Stimulated activated CD8-positive, alpha-beta memory T cell treated with anti-CD3 and anti-CD28 coated beads, Interleukin-15, amount 100 ng/mL, for 1 hour (primary cell): Measurements from ENCODE around the gene PSMD1.

Source experiments
- DNase-seq: peaks from one replicate; pipeline ENCODE4 v3.0.0-alpha.2; 2020; ENCODE audit warnings: low read depth

The PSMD1 gene

DNA sequence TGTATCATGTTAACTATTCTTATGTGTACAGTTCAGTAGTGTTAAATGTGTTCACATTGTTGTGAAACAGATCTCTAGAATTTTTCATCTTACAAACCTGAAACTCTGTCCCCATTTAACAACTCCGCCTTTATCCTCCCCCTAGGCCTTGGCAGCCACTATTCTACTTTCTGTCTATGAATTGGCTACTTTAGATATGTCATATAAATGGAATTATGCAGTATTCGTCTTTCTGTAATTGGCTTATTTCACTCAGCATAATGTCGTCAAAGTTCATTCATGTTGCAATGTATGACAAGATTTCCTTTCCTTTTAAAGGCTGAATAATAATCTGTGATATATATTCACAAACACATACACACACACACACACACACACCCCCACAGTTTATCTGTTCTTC lies 154.1 kb downstream of the PSMD1 start:
- DNase-seq, result no peak

DNA sequence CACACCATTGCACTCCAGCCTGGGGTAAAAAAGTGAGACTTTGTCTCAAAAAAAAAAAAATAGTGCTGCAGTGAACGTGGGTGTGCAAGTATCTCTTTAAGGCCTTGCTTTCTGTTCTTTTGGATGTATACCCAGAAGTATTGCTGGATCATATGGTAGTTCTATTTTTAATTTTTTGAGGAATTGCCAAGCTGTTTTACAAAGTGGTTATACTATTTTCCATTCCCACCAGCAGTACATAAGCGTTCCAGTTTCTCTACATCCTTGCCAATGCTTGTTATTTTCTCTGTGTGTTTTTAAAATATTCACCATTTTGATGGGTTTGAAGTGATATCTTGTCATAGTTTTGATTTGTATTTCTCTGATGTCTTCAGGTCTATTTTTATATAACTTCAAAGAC lies 154.8 kb downstream of the PSMD1 start:
- DNase-seq, result no peak

DNA sequence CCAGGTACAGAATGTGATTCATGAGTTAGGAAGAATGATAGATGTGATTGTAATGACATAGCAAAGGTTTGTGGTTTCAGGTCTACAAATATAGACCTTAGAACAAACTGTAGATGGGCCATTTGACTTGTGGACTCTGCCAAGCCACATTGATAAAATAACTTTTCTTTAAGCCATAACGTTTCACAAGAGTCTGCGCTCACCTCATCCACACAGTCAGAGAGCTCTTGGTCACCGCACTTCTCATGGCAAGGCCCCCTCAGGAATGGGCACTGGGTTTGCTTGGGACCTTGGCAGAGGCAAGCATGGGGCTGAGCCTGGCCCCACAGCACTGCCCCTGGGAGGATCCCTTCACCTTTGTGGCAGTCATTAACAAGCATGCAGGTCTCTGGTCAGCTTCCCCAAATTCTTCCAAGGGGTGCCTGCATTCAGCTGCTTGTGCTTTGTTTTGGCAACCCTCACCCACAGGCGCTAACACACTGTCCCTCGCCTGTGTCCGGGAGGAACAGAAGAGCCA lies 155.7 kb downstream of the PSMD1 start:
- no peak for DNase-seq

DNA sequence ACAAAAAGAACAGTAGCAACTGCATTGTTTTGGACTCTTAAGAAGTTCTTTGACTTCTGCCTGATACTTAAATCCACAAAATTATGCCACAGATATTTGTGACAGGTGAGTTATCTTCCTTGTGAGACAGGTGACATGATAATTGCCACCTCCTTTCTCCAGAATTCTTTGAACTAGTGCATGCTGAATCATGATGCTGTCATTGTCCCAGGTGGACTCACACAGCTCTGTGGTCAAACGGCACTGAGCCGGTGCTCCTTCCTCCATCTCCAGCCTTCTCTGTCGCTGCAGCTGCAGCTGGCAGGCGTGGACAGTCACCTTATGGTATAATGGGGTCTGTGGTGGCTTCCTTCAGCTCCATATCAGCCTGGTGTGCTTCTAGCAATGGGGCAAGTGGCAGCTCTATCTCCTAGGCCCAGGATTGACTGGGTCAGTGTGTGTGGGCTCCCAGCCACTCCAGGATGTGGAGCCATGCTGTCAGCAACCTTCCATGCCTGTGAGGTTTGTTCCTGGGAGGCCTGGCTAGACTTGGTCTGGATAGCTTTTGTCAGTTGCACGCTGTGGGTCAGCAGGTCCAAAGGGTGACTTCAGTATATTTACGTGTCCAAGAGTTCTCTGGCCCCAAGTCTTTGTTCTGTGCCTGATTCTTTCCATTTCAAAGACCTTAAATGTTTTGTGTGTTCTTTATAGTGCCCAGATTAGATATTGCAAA lies 157.4 kb downstream of the PSMD1 start:
- no peak for DNase-seq

DNA sequence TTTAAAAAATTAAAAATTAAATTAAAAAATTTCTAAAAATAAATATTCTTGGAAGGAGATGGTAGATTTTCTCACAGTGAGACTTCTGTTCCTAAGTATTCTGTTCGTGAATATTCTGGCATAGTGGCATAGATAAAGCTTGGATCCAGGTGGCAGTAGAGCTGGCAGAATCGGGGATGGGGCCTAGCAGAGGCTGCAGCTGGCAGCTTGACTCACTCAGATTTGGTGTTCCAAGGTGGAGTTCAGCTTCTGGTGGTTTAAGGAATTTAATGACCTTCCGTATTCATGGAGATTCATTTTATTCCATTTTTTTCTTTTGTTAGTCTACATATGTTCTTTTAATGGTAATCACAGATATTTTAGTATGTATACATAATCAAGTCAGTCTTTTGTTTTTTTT lies 161.7 kb downstream of the PSMD1 start:
- no peak for DNase-seq

DNA sequence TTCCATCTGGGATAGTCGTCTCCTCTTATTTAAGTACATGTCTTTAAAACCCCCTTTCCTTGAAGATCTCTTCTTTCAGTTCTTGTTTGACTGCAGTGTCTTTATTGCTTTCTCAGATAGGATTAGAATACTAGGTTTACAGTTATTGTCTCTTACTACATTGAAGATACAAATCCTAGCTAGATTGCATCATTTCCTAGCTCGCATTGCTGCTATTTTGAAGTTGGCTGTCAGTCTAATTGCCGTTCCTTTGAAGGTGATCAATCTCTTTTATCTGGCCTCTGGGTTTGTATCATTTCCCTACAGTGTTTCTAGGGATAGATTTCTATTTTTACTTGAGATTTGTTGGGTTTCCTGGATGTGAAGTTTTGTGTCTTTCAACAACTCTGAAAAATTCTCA lies 162.6 kb downstream of the PSMD1 start:
- DNase-seq, result no peak

DNA sequence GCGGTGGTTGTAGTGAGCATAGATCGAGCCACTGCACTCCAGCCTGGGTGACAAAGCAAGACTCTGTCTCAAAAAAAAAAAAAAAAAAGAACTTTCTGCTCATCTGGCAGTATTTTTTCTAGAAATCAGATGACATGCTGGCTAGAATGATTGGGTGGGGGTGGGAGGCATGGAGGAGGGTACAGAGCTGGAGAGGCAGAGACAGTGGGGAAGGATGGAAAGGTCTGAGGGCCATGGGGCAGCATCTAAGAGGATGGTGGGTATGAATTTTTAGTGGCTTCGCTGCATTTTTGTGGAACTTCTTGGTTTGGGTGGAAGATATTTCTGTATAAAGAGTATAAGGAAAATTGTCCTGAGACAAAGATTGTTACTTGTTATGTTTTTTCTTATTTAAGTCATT lies 165.1 kb downstream of the PSMD1 start:
- DNase-seq, result no peak
